Mesothelial cell of epicardium (in vitro differentiated cells): ENCODE measurements around the gene SUPT4H1. TPM values are rescaled to one million over a fixed set of nuclear protein-coding genes. Genes with fewer than 3 reads are reported as not detected.

Experiments
- DNase-seq, 2 experiments: peaks; one replicate each; pipeline ENCODE4 v3.0.0; 2021; ENCODE audit warnings: low spot score in 2 of 2; ENCODE audit not compliant: unreplicated experiment in 2 of 2
- H3K27ac Mint-ChIP-seq: 2 replicates; pipeline ENCODE4 v1.8.0; 2021; ENCODE audit warnings: mixed read lengths
- H3K27me3 Mint-ChIP-seq: 2 replicates; pipeline ENCODE4 v1.8.0; 2021; ENCODE audit warnings: low read depth, mixed read lengths
- H3K36me3 Mint-ChIP-seq: 2 replicates; pipeline ENCODE4 v1.8.0; 2021; ENCODE audit warnings: mixed read lengths
- H3K4me1 Mint-ChIP-seq: 2 replicates; pipeline ENCODE4 v1.8.0; 2021; ENCODE audit warnings: mixed read lengths
- H3K4me3 Mint-ChIP-seq: 2 replicates; pipeline ENCODE4 v1.8.0; 2021; ENCODE audit warnings: mild to moderate bottlenecking, moderate library complexity, mixed read lengths
- H3K9me3 Mint-ChIP-seq: 2 replicates; pipeline ENCODE4 v1.8.0; 2021; ENCODE audit warnings: mixed read lengths
- CTCF ChIP-seq: fragments of 200-600 bp; sonication (generic); IDR thresholded peaks from one replicate; pipeline ENCODE4 v1.5.0; 2021; ENCODE audit warnings: antibody characterized with exemption; ENCODE audit not compliant: unreplicated experiment
- total RNA-seq: library from RNA; stranded (reverse); gene quantifications from 3 replicates; pipeline ENCODE4 v1.2.1, GENCODE V29; 2021

SUPT4H1 gene
- total RNA-seq, 1 donor from 2014 or later = 76.8 TPM

- peak overlapping the region; percentile 74 for H3K4me3 Mint-ChIP-seq
- H3K27ac Mint-ChIP-seq = no peak overlapping the region
- no peaks in the 10 kb centered on the region for H3K27me3 Mint-ChIP-seq
- peaks cover 25% of the 10 kb centered on the region for H3K4me1 Mint-ChIP-seq
- H3K36me3 Mint-ChIP-seq = peaks cover 2% of the 10 kb centered on the region
- no peaks in the 10 kb centered on the region for H3K9me3 Mint-ChIP-seq
- TF ChIP-seq CTCF = no peak
- DNase-seq = no peak
Measured at GRCh38 chr17:58326609-58327362, 25.2 kb downstream of the SUPT4H1 start.

GRCh38 chr17:58325976-58326468, 26.0 kb downstream of the SUPT4H1 start:
- Mint-ChIP-seq H3K27ac (no peak overlapping the region), H3K9me3 (no peaks in the 10 kb centered on the region), H3K4me1 (peaks cover 25% of the 10 kb centered on the region), H3K36me3 (peaks cover 2% of the 10 kb centered on the region), H3K27me3 (no peaks in the 10 kb centered on the region), H3K4me3 (peak overlapping the region; percentile 74)
- no peak for DNase-seq
- TF ChIP-seq CTCF = no peak

GRCh38 chr17:58325289-58325726, 26.7 kb downstream of the SUPT4H1 start:
- Mint-ChIP-seq H3K27ac (peak overlapping the region; percentile 61), H3K27me3 (no peaks in the 10 kb centered on the region), H3K4me1 (peaks cover 25% of the 10 kb centered on the region), H3K9me3 (no peaks in the 10 kb centered on the region), H3K4me3 (peak overlapping the region; percentile 74), H3K36me3 (peaks cover 5% of the 10 kb centered on the region)
- TF ChIP-seq CTCF = no peak
- DNase-seq = no peak

- peaks cover 5% of the 10 kb centered on the region for H3K36me3 Mint-ChIP-seq
- no peaks in the 10 kb centered on the region for H3K9me3 Mint-ChIP-seq
- no peaks in the 10 kb centered on the region for H3K27me3 Mint-ChIP-seq
- H3K27ac Mint-ChIP-seq = peak overlapping the region; percentile 61
- DNase-seq = peak in 1 of 2 experiments; percentile 73
- H3K4me1 Mint-ChIP-seq = peaks cover 25% of the 10 kb centered on the region
- no peak for TF ChIP-seq CTCF
- peak overlapping the region; percentile 74 for H3K4me3 Mint-ChIP-seq
Measured at GRCh38 chr17:58324409-58325288, 27.4 kb downstream of the SUPT4H1 start.

- Mint-ChIP-seq H3K4me3 (peak overlapping the region; percentile 70), H3K27me3 (no peaks in the 10 kb centered on the region), H3K36me3 (peaks cover 5% of the 10 kb centered on the region), H3K4me1 (peaks cover 22% of the 10 kb centered on the region), H3K9me3 (no peaks in the 10 kb centered on the region), H3K27ac (peak overlapping the region; percentile 82)
- no peak for TF ChIP-seq CTCF
- DNase-seq = no peak
Measured at GRCh38 chr17:58324056-58324408, 28.0 kb downstream of the SUPT4H1 start.
